Cardiac septum (tissue), 1 donor: ENCODE results near the gene DCTN1. TPM values are rescaled to one million over a fixed set of nuclear protein-coding genes. Genes with fewer than 3 reads are reported as not detected.
"Not testable (repeated sequence)": the region's sequence is repeated elsewhere in the genome, so short reads cannot be mapped to it uniquely, and the experiment has no call there.

Experiments
- DNase-seq: peaks from one replicate; pipeline ENCODE4 v3.0.0-alpha.2; 2020; ENCODE audit warnings: low spot score
- intact Hi-C: fragments of 100-400 bp; cut with DNase I; formaldehyde crosslinking; loops from one replicate; pipeline ENCODE4 v1.14.0; 2022
- long read RNA-seq: library from polyadenylated mRNA; unstranded; transcript quantifications from one replicate; pipeline ENCODE4 v2.0.0, GENCODE V29; 2021
- total RNA-seq: library from RNA; stranded (reverse); fragmentation: NEBNext Ultra II Directional; extraction: Animal tissue kit (Norgen Biotek cat#: 25700); gene quantifications from one replicate; pipeline ENCODE4 v1.2.1, GENCODE V29; 2021
- donor health status: DM: no; HTN: no; CAD: no.

The DCTN1 gene
- 233 TPM for total RNA-seq
- long read RNA-seq, full-length matches to known transcripts: 27 of 336 reads
- long read RNA-seq, partial matches to known transcripts: 83 of 336 reads
- long read RNA-seq, other reads (novel, unspliced or antisense): 226 of 336 reads

DNA sequence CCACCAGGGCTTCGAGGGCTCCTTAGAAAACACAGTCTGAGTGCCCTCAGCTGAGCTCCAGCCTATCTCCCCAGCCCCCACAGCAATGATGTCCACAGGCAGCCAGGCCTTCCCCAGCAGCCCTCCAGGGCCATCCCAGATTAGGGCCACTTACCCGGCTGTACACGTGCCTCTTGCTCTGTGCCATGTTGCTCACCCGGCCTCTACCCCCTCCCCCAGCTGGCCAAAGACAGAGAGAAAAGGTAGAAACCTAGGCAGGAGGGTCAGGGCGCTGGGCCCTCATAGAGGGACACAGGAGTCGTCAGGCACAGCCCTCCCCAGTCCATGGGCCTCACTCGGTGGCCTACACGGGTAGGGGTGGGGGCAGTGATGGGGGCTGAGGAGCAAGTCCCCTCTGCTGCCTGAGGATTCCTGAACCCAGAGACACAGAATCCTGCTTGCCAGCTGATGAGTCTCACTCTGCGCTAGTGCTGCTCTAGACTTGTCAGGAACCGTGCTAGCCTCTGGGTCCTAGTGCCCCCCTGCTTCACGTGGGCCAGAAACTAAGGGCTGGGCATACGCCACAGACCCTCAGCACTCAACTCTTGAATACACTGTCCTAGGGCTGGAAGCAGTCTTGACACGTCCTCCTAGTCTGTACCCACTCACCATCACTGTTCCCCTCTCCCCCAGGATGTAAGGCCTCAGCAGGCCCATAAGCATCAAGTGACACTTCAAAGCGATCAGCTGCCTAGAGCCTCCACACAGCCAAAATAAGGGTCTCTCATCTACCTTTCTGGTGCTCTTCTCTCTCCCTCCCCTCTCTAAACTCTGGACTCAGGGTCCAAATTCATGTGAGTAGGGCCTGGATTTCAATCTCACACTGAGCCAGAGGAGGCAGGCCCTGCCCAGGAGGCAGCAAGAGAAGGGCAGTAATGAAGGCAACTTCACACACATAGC lies at the start of gene DCTN1:
Gene DCTN1, minus strand, starts transcription at position 461 of the 939 bp plus-strand sequence. Its CDS starts 274 bp downstream, at position 187.
- DNase-seq: peak; percentile 81
- intact Hi-C loops: no loop called here

DNA sequence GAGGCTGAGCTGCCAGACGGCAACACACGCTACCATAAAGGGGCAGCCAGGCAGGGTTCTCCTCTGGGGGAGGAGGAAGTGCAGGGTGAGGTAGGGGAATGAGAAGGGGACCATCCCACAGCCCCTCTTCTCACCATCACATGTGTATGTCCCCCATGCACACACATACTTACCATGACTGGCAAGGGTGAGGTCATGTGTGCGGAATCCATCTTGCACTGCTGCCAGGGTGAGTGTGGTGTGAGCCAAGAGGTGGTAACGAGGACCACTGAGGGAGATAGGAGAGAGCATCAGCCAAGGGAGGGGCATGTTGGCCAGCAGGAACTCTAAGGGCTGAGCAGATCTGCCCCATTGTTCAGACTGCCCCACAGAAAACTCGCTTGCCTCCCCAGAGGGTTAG lies 48.6 kb upstream of the DCTN1 start:
- DNase-seq: no peak
- intact Hi-C loops: no loop called here

DNA sequence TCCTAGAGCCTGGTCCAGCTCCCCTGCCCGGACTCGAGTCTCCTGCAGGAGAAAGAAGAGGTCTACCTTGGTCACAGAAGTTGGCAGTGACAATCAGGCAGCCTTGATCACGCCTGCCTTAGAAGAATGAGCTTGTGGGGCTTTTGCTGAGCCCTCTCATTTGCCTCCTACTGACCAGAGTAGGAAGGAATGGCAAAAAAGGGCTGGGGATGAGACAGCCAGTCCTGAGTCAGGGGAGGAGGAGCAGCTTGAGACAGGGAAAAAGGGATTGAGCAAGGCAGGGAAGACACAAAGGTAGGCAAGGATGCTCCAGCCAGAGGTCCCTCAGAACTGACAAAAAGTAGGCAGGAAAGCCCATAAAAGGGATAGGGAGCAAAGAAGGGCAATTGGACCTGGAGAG lies 47.4 kb upstream of the DCTN1 start:
- no peak for DNase-seq
- intact Hi-C loops: no loop called here

DNA sequence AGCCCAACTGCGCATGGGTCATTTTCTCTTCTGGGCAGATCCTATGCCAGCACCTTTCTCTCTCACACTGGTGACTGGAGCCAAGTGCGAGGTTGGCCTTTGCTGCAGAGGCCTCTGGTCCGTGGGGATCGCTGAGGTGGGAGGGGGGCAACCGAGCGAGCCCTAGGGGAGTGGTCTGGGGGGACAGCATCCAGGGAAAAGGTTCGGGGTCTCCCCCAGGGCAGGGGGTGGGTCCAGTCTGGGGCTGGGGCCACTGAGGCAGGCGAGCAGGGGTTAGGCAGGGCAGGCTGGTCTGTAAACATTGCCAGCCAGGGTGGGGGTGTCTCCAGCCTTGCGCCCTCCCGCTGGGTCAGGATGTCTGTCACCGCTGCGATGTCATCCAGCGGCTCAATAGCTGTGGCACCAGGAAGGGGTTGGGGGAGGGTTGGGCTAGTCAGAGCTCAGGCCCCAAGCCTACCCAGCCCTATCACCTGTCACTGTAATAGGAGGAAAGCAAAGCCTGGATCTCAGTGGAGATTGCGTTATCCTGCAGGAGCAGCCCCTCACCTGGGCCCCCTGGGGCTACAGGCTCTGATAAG lies 46.2 kb upstream of the DCTN1 start:
- intact Hi-C loops: no loop called here

DNA sequence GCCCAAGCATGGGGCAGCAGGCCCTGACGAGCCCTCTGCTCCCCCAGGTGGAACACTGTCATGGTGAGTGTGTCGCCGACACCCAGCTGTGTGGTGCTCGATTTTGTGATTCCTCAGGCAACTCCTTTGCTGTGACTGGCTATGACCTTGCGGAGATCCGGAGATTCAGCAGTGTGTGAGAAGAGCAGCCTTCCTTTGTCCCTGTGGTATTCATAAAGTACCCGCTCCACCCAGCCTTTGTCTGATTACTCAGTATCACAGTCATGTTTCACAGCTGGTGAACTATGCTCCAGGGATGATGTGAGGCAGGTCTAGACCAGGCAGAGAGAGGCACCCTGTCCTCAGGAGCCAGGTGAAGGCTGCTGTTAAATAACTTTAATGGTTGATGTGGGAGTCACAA lies 45.4 kb upstream of the DCTN1 start:
- DNase-seq: peak; percentile 38
- intact Hi-C loops: no loop called here

More for the DNA sequence above, 46.2 kb upstream of the DCTN1 start:
- DNase-seq: no peak

DNA sequence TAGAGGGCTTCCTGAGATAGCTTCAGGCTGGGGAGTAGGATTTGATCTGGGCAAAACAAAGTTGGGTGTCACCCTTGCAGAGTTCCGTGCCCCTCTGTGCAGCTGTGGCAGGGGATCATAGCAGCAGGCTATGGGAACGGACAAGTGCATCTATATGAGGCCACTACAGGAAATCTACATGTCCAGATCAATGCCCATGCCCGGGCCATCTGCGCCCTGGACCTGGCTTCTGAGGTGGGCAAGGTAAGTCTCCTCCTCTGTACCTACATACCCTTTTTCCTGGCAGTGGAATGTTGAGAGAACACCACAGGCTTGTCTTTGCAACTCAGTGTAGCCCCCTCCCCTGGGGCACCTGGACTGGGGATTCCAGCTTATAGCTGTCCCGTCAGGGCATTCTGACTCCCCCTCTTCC lies 44.9 kb upstream of the DCTN1 start:
- DNase-seq: peak; percentile 55
- intact Hi-C loops: no loop called here

DNA sequence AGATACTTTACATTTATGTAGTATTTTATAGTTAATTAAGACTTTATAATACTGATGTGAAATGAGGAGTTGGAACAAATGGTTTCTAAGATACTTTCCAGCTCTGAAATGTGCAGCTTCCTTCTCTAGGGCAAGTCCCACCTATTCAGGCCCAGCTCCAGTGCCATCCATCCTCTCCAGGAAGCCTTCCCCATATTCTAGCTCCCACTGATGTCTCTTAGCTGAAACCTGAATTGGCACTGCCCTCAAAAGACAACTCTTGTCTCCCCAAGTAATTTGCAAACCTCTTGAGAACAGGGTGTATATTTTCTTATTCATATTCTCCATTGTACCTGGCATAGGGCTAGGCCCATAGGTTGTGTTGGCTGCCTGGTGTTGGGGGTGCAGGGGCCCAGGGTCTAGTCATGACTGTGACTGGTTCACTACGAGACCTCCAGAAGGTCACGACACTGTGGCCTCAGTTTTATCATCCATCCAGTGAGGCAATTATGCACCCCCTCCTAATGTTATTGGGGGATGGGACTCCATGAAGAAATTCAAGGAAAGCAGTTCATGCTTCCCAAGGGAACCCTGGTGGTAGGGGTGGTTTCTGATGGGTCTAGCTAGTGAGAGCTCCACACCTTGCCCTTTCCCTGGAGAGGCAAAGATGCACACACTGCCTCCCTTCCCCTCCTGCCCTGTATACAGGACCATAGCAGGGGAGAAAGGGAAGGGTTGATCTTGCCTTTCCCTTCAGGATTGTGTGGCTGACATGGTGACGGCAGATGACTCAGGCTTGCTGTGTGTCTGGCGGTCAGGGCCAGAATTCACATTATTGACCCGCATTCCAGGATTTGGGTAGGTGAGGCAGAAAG lies 44.3 kb upstream of the DCTN1 start:
- no peak for DNase-seq
- intact Hi-C loops: no loop called here

DNA sequence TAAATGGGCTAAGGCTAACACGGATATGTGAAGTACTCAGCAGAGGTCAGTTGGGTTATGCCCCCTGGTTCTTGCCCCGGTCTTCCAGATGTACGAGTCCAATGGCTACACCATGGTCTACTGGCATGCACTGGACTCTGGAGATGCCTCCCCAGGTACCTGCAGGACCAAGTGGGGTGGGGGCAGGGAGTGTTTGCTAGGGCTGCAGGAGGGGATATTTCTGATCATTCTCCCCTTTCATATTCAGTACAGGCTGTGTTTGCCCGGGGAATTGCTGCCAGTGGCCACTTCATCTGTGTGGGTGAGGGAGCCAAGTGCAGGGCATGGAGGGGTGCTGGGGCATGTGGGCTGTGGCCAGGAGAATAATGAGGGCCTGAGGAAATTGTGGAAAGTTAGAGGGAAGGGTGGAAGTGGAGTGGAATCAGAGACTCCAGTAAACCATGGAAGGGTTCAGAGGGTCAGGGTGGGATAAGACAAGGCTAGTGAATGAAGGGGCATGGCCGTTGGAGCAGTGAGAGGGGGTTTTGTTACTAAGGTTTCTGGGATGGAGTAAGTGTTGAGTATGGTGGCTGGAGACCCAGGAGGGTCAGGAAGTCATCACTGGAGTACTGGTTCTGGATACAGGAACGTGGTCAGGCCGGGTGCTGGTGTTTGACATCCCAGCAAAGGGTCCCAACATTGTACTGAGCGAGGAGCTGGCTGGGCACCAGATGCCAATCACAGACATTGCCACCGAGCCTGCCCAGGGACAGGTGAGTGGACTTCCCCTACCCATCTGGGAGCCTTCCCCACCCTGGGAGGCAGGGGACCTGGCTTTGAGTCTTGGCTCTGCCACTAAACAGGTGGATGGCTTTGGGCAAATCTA lies 43.4 kb upstream of the DCTN1 start:
- intact Hi-C loops: no loop called here
- DNase-seq: no peak

DNA sequence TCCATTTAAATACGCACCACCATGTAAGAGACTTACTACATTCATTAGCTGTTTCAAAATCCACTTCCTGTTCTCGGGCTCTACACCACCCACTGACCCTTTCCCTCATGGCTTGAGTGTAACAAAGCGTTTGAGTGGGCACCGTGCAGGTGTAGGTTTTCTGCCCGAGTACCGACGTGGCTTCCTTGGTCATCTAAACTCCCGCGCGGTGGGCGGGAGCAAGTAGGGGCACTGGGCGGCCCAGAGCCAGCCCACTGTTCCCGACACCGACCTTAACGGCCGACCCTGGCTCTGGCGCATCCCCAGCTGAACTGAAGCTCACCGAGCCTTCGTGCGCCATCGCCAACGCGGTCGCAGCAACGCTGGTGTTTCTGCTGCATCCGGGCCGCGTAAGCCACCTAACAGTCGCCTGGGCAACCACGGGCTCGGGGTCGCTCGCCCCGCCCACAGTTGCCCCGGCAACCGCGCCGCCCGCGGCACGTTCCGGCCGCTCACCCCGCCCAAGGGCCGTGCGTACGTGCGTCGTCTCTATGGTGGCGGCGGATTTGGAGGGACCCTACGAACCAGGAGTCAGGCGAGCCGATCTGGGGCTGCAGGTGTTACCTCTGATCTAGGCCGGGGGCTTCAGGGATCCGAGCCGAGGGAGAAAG lies 41.2 kb upstream of the DCTN1 start, which contains the start of the genes C2orf81 and WDR54:
Gene C2orf81, minus strand, starts transcription at position 399 of the 650 bp plus-strand sequence. Its CDS starts 59 bp downstream, at position 340.
Gene WDR54, plus strand, starts transcription at position 510 of the 650 bp plus-strand sequence. CDS start 424 bp downstream, outside the sequence.
- DNase-seq: peak; percentile 90
- intact Hi-C loops: no loop called here

DNA sequence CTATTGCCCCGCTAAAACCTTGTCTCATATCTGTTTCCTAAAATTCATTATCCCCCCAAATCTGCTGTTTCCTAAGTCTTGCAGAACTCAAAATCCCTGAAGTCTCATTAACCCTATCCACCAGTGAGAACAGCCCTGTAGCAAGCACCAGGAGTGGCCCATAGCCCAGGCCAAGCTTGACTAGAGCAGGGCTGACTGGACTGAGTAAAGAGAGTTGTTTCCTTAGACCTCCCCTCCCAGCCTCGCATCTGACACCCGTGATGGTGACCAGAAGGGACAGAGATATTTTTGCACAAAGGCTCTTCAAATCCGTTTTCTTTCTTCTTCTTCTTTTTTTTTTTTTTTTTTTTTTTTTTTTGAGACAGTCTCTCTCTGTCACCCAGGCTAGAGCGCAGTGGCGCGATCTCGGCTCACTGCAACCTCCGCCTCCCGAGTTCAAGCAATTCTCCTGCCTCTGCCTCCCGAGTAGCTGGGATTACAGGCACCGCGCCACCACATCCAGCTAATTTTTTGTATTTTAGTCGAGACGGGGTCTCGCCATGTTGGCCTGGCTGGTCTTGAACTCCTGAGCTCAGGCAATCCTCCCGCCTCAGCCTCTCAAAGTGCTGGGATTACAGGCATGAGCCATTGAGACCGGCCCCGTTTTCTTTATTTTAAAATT lies 40.5 kb upstream of the DCTN1 start:
- DNase-seq, intact Hi-C loops: not testable (repeated sequence)

DNA sequence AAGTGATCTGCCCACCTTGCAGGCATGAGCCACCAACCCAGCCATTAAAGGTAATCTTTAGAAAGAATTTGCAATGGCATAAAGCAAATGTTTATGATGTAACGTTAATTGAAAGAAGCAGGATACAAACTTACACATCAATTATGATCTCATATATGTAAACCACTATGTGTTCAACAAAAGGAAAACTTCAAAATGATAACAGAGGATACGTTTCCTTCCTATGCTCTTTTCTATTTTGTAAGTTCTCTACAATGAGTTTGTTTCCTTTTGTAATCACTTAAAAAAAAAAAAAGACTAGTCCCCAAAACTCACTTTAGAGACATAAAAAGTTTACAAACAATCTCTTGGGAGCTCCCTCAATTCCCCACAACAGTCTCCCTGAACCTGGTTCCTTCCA lies 39.9 kb upstream of the DCTN1 start:
- intact Hi-C loops: no loop called here
- no peak for DNase-seq

DNA sequence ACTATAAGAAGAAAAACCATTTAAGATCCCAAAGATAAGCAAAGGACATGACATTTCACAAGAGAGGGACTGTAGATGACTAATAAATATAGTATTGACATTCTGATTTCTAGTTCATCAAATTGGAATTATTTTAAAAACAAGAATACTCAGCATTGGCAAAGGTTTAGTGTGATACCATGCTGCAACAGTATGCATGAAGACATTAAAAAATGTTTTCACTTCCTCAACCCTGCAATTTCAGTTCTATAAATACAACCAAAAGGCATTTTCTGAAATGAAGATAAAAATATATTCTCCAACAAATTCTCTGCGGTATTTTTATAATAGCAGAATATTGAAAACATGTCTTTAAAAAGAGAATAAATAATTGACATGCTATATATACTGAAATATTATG lies 39.2 kb upstream of the DCTN1 start:
- no peak for DNase-seq
- intact Hi-C loops: no loop called here

DNA sequence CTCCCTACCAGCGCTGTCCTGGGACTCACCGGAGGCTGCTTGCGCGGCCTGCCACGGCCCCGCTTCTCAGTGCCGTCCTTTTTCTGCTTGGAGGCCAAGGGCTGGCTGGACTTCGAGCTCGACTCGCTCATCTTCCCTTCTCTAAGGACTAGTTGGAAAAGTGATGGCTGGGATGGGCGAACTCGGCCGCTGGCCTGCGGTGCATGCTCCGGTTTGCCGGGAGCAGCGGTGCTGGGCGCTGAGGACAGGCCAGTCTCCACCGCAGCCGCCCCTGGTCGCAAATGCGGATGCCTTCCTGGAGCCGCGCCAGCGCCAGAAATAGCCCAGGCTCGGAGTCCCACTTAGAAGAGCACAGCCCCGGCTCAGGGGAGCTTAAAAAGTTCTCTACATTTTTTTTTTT lies 38.2 kb upstream of the DCTN1 start:
- intact Hi-C loops: no loop called here
- DNase-seq: no peak

DNA sequence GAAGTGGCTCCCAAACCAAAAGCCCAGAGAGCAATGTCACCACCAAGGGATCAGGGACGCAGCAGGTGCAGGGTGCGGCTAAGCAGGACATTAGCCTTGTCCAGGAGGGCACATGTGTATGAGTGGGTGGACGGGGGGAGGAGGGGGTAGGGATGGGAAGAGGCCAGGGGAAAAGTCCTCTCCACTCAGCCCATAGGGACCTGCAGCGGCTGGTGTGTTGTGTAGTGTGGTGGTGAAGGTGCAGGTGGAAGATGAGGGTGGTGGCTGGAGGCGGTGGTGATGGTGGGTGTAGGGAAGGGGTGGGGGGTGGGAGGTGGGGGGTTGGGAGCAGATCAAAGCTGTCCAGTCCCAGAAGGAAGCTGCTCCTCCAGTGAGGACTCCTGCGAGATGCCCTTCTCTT lies 37.7 kb upstream of the DCTN1 start:
- intact Hi-C loops: no loop called here
- DNase-seq: no peak

DNA sequence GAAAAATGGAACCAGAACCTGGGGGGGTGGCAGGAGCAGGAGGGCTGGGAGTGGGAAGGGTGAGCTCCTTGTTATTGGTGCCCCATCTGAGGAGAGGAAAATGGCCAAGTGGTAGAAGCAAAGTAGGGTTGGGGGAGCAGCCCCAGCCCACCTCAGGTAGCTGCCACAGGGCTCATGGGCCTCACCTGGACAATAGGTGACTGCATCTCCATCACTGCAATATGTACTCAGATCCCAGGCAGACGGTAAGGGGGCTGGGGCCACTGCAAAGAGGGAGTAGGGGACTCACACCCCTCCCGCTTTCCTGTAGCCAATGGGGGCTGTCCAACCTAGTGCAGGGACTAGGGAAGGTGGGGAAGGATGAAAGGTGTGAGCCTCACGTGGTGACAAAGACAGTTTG lies 37.1 kb upstream of the DCTN1 start:
- intact Hi-C loops: no loop called here
- DNase-seq: no peak

DNA sequence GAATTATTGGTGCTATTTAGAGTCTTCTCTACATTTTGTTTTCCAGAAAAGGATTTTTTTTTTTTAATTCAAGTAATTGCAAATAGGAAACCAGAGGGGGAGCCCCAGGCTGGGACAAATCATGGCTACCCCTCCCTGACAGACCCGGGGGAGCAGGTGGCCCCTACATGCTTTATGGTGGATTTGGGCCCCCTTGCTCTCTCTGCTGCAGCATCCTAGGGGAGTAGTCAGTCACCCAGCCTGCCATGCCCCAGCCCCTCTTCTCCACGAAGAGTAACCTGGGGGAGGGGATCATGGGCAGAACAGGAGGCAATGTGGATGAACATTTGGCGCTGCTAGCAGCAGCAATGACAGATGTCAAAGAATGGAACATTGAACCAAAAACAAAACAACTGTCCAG lies 36.7 kb upstream of the DCTN1 start:
- no peak for DNase-seq
- intact Hi-C loops: no loop called here

DNA sequence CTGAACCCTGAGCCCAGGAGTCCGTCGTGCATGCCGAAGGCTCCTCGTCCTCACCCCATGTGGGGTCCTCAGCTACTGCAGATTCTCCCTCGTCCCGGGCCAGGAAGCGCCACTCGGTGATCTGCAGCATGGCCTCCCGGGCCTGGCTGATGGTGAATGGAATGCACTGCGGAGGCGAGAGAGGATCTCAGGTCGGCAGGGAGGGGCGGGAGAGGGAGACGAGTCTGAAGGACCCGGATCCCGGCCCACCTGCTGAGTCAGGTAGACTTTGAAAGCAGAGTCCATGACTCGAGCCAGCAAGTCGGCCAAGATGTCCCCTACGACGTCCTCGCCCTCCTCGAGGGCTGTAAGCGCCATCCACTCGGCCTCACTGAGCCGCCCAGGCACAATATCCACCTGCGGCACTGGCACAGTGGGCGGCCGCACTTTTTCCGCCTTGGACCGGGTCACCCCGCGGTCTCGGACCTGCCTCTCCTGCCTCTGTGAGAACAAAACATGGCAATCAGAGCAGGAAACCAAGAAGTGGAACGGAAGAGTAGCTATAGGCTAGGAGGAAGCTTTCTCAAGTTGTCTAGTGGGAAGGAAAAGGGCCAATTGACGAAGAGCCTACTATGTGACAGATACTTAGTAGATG lies 35.8 kb upstream of the DCTN1 start:
- intact Hi-C loops: no loop called here
- no peak for DNase-seq
